DND-41 (cell line): ENCODE data around the gene SLC17A2.

Experiments used
- CTCF ChIP-seq: IDR thresholded peaks from 2 replicates; pipeline ENCODE4 v1.5.1; 2012; ENCODE audit warnings: borderline replicate concordance, low read length, moderate library complexity, mild to moderate bottlenecking; ENCODE audit not compliant: poor library complexity, severe bottlenecking; ENCODE audit errors: extremely low read depth
- EZH2 ChIP-seq: IDR thresholded peaks from 3 replicates; pipeline ENCODE4 v1.6.1; 2012; ENCODE audit warnings: borderline replicate concordance, low read depth, mild to moderate bottlenecking, moderate library complexity, low read length, inconsistent platforms; ENCODE audit not compliant: severe bottlenecking

- TF ChIP-seq CTCF (no peak), EZH2 (no peak)
These were observed 36.7 kb downstream of the SLC17A2 start for GRCh38 chr6:25893778-25894177.
